ENCODE data around the gene WBP2. TPM values are rescaled to one million over a fixed set of nuclear protein-coding genes. Genes with fewer than 3 reads are reported as not detected.

WBP2 gene
- total RNA-seq, 6 experiments from 2014 or later = 51.4 to 65.5 (median 59.3) TPM

GRCh38 chr17:75838410-75838809 is 16.7 kb downstream of the WBP2 start:
- H3K9me3 Mint-ChIP-seq = no peaks in the 10 kb centered on the region
- H3K27ac Mint-ChIP-seq = no peak overlapping the region
- TF ChIP-seq CTCF (IDR thresholded peaks at IDR 0.05) = no peak
- H3K4me1 Mint-ChIP-seq (ENCODE audit: low read depth) = no peaks in the 10 kb centered on the region
- H3K36me3 Mint-ChIP-seq (ENCODE audit: low read depth) = no peaks in the 10 kb centered on the region
- no peak for DNase-seq
- H3K4me3 Mint-ChIP-seq = no peak overlapping the region
- H3K27me3 Mint-ChIP-seq (ENCODE audit: insufficient read depth) = peaks cover 2% of the 10 kb centered on the region

- TF ChIP-seq CTCF (IDR thresholded peaks at IDR 0.05) = no peak
- Mint-ChIP-seq H3K27me3 (ENCODE audit: insufficient read depth) (peaks cover 2% of the 10 kb centered on the region), H3K4me3 (no peak overlapping the region), H3K4me1 (ENCODE audit: low read depth) (no peaks in the 10 kb centered on the region), H3K36me3 (ENCODE audit: low read depth) (no peaks in the 10 kb centered on the region), H3K9me3 (no peaks in the 10 kb centered on the region), H3K27ac (no peak overlapping the region)
- DNase-seq = no peak
Observed at GRCh38 chr17:75837899-75838298, 17.2 kb downstream of the WBP2 start.

- Mint-ChIP-seq H3K27me3 (ENCODE audit: insufficient read depth) (peaks cover 2% of the 10 kb centered on the region), H3K4me3 (no peak overlapping the region), H3K27ac (no peak overlapping the region), H3K36me3 (ENCODE audit: low read depth) (no peaks in the 10 kb centered on the region), H3K4me1 (ENCODE audit: low read depth) (peaks cover 8% of the 10 kb centered on the region), H3K9me3 (no peaks in the 10 kb centered on the region)
- TF ChIP-seq CTCF (IDR thresholded peaks at IDR 0.05) = no peak
- no peak for DNase-seq
Observed at GRCh38 chr17:75836605-75837004, 18.5 kb downstream of the WBP2 start.

- Mint-ChIP-seq H3K36me3 (ENCODE audit: low read depth) (no peaks in the 10 kb centered on the region), H3K4me3 (no peak overlapping the region), H3K27ac (no peak overlapping the region), H3K9me3 (no peaks in the 10 kb centered on the region), H3K27me3 (ENCODE audit: insufficient read depth) (peaks cover 2% of the 10 kb centered on the region), H3K4me1 (ENCODE audit: low read depth) (peaks cover 8% of the 10 kb centered on the region)
- no peak for DNase-seq
- no peak for TF ChIP-seq CTCF (IDR thresholded peaks at IDR 0.05)
Observed at GRCh38 chr17:75835654-75835987, 19.5 kb downstream of the WBP2 start.

GRCh38 chr17:75834928-75835653 is 20.0 kb downstream of the WBP2 start:
- Mint-ChIP-seq H3K4me1 (ENCODE audit: low read depth) (peaks cover 8% of the 10 kb centered on the region), H3K9me3 (no peaks in the 10 kb centered on the region), H3K36me3 (ENCODE audit: low read depth) (no peaks in the 10 kb centered on the region), H3K27me3 (ENCODE audit: insufficient read depth) (peaks cover 2% of the 10 kb centered on the region), H3K4me3 (no peak overlapping the region), H3K27ac (no peak overlapping the region)
- TF ChIP-seq CTCF (IDR thresholded peaks at IDR 0.05) = no peak
- DNase-seq = no peak
